H1 (cell line): Measurements from ENCODE around the gene COL26A1. TPM values are rescaled to one million over a fixed set of nuclear protein-coding genes. Genes with fewer than 3 reads are reported as not detected.

ENCODE experiments used
- CTCF ChIA-PET: fragments of 300-600 bp; sonication (Branson Sonifier 250); formaldehyde crosslinking; loops from one replicate; lab custom pipeline; 2021; ENCODE audit not compliant: partially characterized antibody; lab: Charles Lee
- POLR2A ChIA-PET: fragments of 300-600 bp; sonication (Branson Sonifier 250); formaldehyde crosslinking; loops from one replicate; lab custom pipeline; 2021; ENCODE audit warnings: inconsistent platforms; ENCODE audit not compliant: partially characterized antibody; lab: Charles Lee
- DNase-seq, 2 experiments: peaks; one replicate each; pipeline versions ENCODE4 v3.0.0 to v3.0.0-alpha.2; 2010 to 2022; ENCODE audit warnings: low spot score in 2 of 2, low read depth in 1 of 2, mixed read lengths in 1 of 2
- FAIRE-seq: peaks from 2 replicates; lab custom pipeline; 2011; peaks lifted over from hg19 to GRCh38; lab: Jason Lieb, UNC
- H2AFZ ChIP-seq: 2 replicates; pipeline ENCODE4 v1.8.1; 2012; ENCODE audit warnings: low read length, inconsistent platforms
- H2AK5ac ChIP-seq: 2 replicates; pipeline ENCODE4 v1.6.1; 2013; ENCODE audit warnings: low read depth, low read length
- H2BK120ac ChIP-seq: replicated peaks from 2 replicates; pipeline ENCODE3; 2013; ENCODE audit warnings: low read depth, low read length, inconsistent platforms
- H2BK12ac ChIP-seq: 2 replicates; pipeline ENCODE4 v1.6.1; 2013; ENCODE audit warnings: low read depth, low read length
- H2BK15ac ChIP-seq: 2 replicates; pipeline ENCODE4 v1.6.1; 2013; ENCODE audit warnings: low read length
- H2BK20ac ChIP-seq: 2 replicates; pipeline ENCODE4 v1.6.1; 2013; ENCODE audit warnings: low read length
- H2BK5ac ChIP-seq: 2 replicates; pipeline ENCODE4 v1.6.1; 2013; ENCODE audit warnings: low read depth, low read length
- H3K14ac ChIP-seq: 2 replicates; pipeline ENCODE4 v1.6.1; 2013; ENCODE audit warnings: inconsistent platforms; ENCODE audit not compliant: insufficient read length
- H3K18ac ChIP-seq: 2 replicates; pipeline ENCODE4 v1.6.1; 2013; ENCODE audit warnings: low read length; ENCODE audit errors: extremely low read depth
- H3K23ac ChIP-seq: 2 replicates; pipeline ENCODE4 v1.6.1; 2013; ENCODE audit warnings: inconsistent platforms; ENCODE audit not compliant: insufficient read length
- H3K23me2 ChIP-seq: 2 replicates; pipeline ENCODE4 v1.6.1; 2013; ENCODE audit warnings: low read depth, low read length
- H3K27ac ChIP-seq: 2 replicates; pipeline ENCODE4 v1.6.1; 2011; ENCODE audit warnings: low read depth, low read length, inconsistent platforms
- H3K27me3 ChIP-seq, 4 experiments: replicated peaks in 1 of 4; 1 replicate in 1 of 4; 2 replicates in 3 of 4; pipeline versions ENCODE4 v1.6.1 to v1.8.1; 2011 to 2013; ENCODE audit warnings: low read length in 3 of 4, mild to moderate bottlenecking in 3 of 4, inconsistent platforms in 2 of 4, mixed read lengths in 2 of 4, moderate library complexity in 1 of 4; ENCODE audit not compliant: control insufficient read depth in 3 of 4, insufficient read depth in 3 of 4; ENCODE audit errors: extremely low read depth in 1 of 4
- H3K36me3 ChIP-seq, 4 experiments: 2 replicates each; pipeline versions ENCODE4 v1.6.1 to v1.8.1; 2011 to 2013; ENCODE audit warnings: mild to moderate bottlenecking in 4 of 4, low read length in 3 of 4, moderate library complexity in 2 of 4, control low read depth in 1 of 4, inconsistent platforms in 1 of 4; ENCODE audit not compliant: insufficient read depth in 4 of 4, control insufficient read depth in 2 of 4
- H3K4ac ChIP-seq: replicated peaks from 2 replicates; pipeline ENCODE3; 2013; ENCODE audit warnings: low read length, low read depth, mixed read lengths, inconsistent platforms; ENCODE audit not compliant: insufficient read length
- H3K4me1 ChIP-seq, 4 experiments: replicated peaks in 1 of 4; 1 replicate in 1 of 4; 2 replicates in 3 of 4; pipeline versions ENCODE4 v1.6.1 to v1.8.1; 2011 to 2013; ENCODE audit warnings: low read length in 3 of 4, inconsistent platforms in 2 of 4, mixed read lengths in 1 of 4; ENCODE audit not compliant: insufficient read depth in 4 of 4, control insufficient read depth in 3 of 4
- H3K4me2 ChIP-seq, 2 experiments: 2 replicates each; pipeline versions ENCODE4 v1.6.1 to v1.8.1; 2011 to 2013; ENCODE audit warnings: low read depth in 2 of 2, low read length in 2 of 2, control low read depth in 1 of 2, inconsistent platforms in 1 of 2, mild to moderate bottlenecking in 1 of 2; ENCODE audit not compliant: insufficient read depth in 1 of 2
- H3K4me3 ChIP-seq, 4 experiments: fragments of 200-600, 300-600 bp in 1 of 4; sonication (generic), shearing (Covaris generic), sonication (Bioruptor Twin) in 1 of 4; 2 replicates each; pipeline versions ENCODE4 v1.5.1 to v1.8.1; 2011 to 2016; ENCODE audit warnings: low read length in 4 of 4, low read depth in 3 of 4, control low read depth in 2 of 4, inconsistent platforms in 2 of 4, mild to moderate bottlenecking in 2 of 4, mixed read lengths in 1 of 4, moderate library complexity in 1 of 4; ENCODE audit not compliant: insufficient read depth in 2 of 4; ENCODE audit errors: extremely low read depth in 1 of 4
- H3K56ac ChIP-seq: replicated peaks from 2 replicates; pipeline ENCODE3; 2013; ENCODE audit warnings: low read depth, mild to moderate bottlenecking, mixed read lengths, low read length, inconsistent platforms; ENCODE audit not compliant: insufficient read length
- H3K79me1 ChIP-seq: 2 replicates; pipeline ENCODE4 v1.6.1; 2013; ENCODE audit warnings: low read depth, low read length, control low read depth
- H3K79me2 ChIP-seq, 2 experiments: 2 replicates each; pipeline versions ENCODE4 v1.6.1 to v1.8.1; 2012 to 2013; ENCODE audit warnings: low read length in 2 of 2, mild to moderate bottlenecking in 2 of 2, inconsistent platforms in 1 of 2; ENCODE audit not compliant: insufficient read depth in 2 of 2, control insufficient read depth in 1 of 2
- H3K9ac ChIP-seq, 4 experiments: replicated peaks in 1 of 4; 1 replicate in 1 of 4; 2 replicates in 3 of 4; pipeline versions ENCODE4 v1.6.1 to v1.8.1; 2011 to 2013; ENCODE audit warnings: low read depth in 3 of 4, low read length in 3 of 4, control low read depth in 2 of 4, mild to moderate bottlenecking in 2 of 4, moderate library complexity in 2 of 4, inconsistent platforms in 1 of 4; ENCODE audit errors: extremely low read depth in 1 of 4
- H3K9me3 ChIP-seq, 2 experiments: 2 replicates each; pipeline versions ENCODE4 v1.6.1 to v1.8.1; 2012 to 2013; ENCODE audit warnings: mild to moderate bottlenecking in 2 of 2, moderate library complexity in 2 of 2, control low read depth in 1 of 2, inconsistent platforms in 1 of 2, low read depth in 1 of 2, low read length in 1 of 2, mixed read lengths in 1 of 2; ENCODE audit not compliant: insufficient read depth in 2 of 2
- H4K20me1 ChIP-seq, 2 experiments: replicated peaks in 1 of 2; 2 replicates each; pipeline versions ENCODE3 to v1.8.1; 2011 to 2013; ENCODE audit warnings: inconsistent platforms in 2 of 2, low read length in 2 of 2, mild to moderate bottlenecking in 1 of 2; ENCODE audit not compliant: insufficient read depth in 2 of 2, control insufficient read depth in 1 of 2
- H4K5ac ChIP-seq: 2 replicates; pipeline ENCODE4 v1.6.1; 2013; ENCODE audit warnings: low read length, low read depth, mixed read lengths, inconsistent platforms; ENCODE audit not compliant: insufficient read length
- H4K8ac ChIP-seq: 2 replicates; pipeline ENCODE4 v1.8.0; 2013; ENCODE audit warnings: mild to moderate bottlenecking, moderate library complexity, low read length, inconsistent platforms; ENCODE audit not compliant: insufficient read depth; ENCODE audit errors: extremely low read depth
- H4K91ac ChIP-seq: replicated peaks from 2 replicates; pipeline ENCODE3; 2013; ENCODE audit warnings: low read length, mixed read lengths, inconsistent platforms; ENCODE audit not compliant: insufficient read length
- CTBP2 ChIP-seq: IDR thresholded peaks from 2 replicates; pipeline ENCODE4 v1.7.0; 2011; ENCODE audit warnings: borderline replicate concordance, mild to moderate bottlenecking, moderate library complexity, mixed read lengths, low read length; ENCODE audit not compliant: insufficient read depth, insufficient read length
- KDM1A ChIP-seq: fragments of 200-600, 300-600 bp; sonication (generic); IDR thresholded peaks from 2 replicates; pipeline ENCODE4 v1.7.1; 2016; ENCODE audit warnings: mild to moderate bottlenecking, low read length, borderline replicate concordance
- POLR2A ChIP-seq, 2 experiments: IDR thresholded peaks; 1 replicate in 1 of 2; 2 replicates in 1 of 2; pipeline ENCODE4 v1.6.1; 2011; ENCODE audit warnings: low read depth in 2 of 2, low read length in 2 of 2, mild to moderate bottlenecking in 2 of 2; ENCODE audit errors: control extremely low read depth in 1 of 2
- WGBS, 2 experiments: shearing (Covaris generic) in 1 of 2; methylation state at CpG; one replicate each; pipeline versions ENCODE4 v1.1.6 to v1.1.7; 2013 to 2015; ENCODE audit warnings: low lambda C conversion rate in 2 of 2, mixed read lengths in 2 of 2, inconsistent platforms in 1 of 2, low coverage in 1 of 2, missing lambda C conversion rate in 1 of 2; ENCODE audit not compliant: insufficient replicate concordance in 2 of 2, insufficient coverage in 1 of 2, insufficient read length in 1 of 2; ENCODE audit errors: extremely low coverage in 1 of 2, missing lambda C conversion rate in 1 of 2; 5-methylcytosine and 5-hydroxymethylcytosine counted together
- polyA plus RNA-seq, 7 experiments: library from polyadenylated mRNA; depleted of rRNA in 3 of 7; stranded (reverse) in 5 of 7; unstranded in 2 of 7; fragments of >200 nt in 5 of 7; fragments of 200-250 nt in 2 of 7; gene quantifications; 1 replicate in 5 of 7; 2 replicates in 1 of 7; 4 replicates in 1 of 7; pipeline versions ENCODE4 v1.2.1 to v1.2.3, GENCODE V29; 2011 to 2013; ENCODE audit warnings: missing spikeins in 2 of 7, mixed read lengths in 2 of 7
- total RNA-seq: library from RNA; stranded (reverse); fragmentation: NEBNext Ultra II Directional; extraction: Animal tissue kit (Norgen Biotek cat#: 25700); gene quantifications from 2 replicates; pipeline ENCODE4 v1.2.1, GENCODE V29; 2021
- TF ChIP-seq, protein P1 (sequence below): IDR thresholded peaks from 2 replicates; pipeline ENCODE4 v1.6.1; 2012; ENCODE audit warnings: low read length, inconsistent platforms

COL26A1 gene
- total and polyA plus RNA-seq, 2 of the 8 experiments (the other 6 are each of a cell fraction or from before 2014, with no cell fraction given): 51.1 to 68.8 TPM

DNA sequence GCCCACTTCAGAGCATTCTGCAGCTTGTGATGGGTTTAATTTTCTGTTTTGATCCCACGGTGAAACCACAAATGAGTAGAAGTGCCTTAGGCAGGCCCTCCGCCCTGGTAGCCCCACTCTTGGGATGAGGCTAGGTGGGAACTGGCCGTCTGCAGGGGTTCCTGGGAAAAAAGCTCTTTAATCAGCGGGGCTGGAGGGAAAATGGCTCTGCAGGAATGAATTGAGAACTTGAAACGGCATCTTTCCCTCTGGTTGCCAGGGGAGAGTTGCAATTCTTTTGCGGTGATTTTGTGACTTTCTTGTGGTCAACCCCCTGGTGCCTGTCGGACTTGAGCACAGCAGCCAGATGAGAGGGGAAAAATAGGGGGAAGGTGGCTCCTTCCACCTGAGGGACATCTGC is 32.7 kb downstream of the COL26A1 start:
- no peak overlapping the region for H2BK120ac ChIP-seq
- no peak overlapping the region for H4K8ac ChIP-seq
- no peaks in the 10 kb centered on the region for H3K23me2 ChIP-seq
- no peak overlapping the region for H3K4me2 ChIP-seq
- no peaks in the 10 kb centered on the region for H3K9me3 ChIP-seq
- CTCF ChIA-PET: interaction anchor here (0.6 to 36.0 kb wide), 6 partner anchors 9 to 161 kb away, joined by 3 to 728 read pairs (median 3); partner anchors contain the start of gene COL26A1
- no peak overlapping the region for H2BK15ac ChIP-seq
- H2AK5ac ChIP-seq: no peak overlapping the region
- no peak for DNase-seq
- H3K79me1 ChIP-seq: peaks cover 5% of the 10 kb centered on the region
- TF ChIP-seq CTBP2: no peak
- no peak for TF ChIP-seq KDM1A
- no peak for TF ChIP-seq POLR2A (IDR thresholded peaks at IDR 0.05; ENCODE audit: control extremely low read depth in 1 of 2, low read depth in 2 of 2, low read length in 2 of 2)
- TF ChIP-seq, protein P1, sequence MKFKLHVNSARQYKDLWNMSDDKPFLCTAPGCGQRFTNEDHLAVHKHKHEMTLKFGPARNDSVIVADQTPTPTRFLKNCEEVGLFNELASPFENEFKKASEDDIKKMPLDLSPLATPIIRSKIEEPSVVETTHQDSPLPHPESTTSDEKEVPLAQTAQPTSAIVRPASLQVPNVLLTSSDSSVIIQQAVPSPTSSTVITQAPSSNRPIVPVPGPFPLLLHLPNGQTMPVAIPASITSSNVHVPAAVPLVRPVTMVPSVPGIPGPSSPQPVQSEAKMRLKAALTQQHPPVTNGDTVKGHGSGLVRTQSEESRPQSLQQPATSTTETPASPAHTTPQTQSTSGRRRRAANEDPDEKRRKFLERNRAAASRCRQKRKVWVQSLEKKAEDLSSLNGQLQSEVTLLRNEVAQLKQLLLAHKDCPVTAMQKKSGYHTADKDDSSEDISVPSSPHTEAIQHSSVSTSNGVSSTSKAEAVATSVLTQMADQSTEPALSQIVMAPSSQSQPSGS: no peak
- no peak overlapping the region for H3K4me3 ChIP-seq
- no peak for FAIRE-seq
- H4K20me1 ChIP-seq: no peaks in the 10 kb centered on the region
- no peaks in the 10 kb centered on the region for H3K36me3 ChIP-seq
- no peak overlapping the region for H2BK5ac ChIP-seq
- POLR2A ChIA-PET: interaction anchor here (0.9 to 1.5 kb wide), 3 partner anchors 9 to 11 kb away, joined by 4 to 7 read pairs (median 6); no protein-coding TSS in a partner anchor
- H4K5ac ChIP-seq: no peak overlapping the region
- no peak overlapping the region for H3K56ac ChIP-seq
- H2BK12ac ChIP-seq: no peak overlapping the region
- H3K4ac ChIP-seq: no peak overlapping the region
- WGBS, 2 experiments: 85% methylated on average over 7 of the region's 7 CpGs; no CpG with 5 or more reads in 1 of the 2 experiments
- no peak overlapping the region for H3K23ac ChIP-seq
- no peak overlapping the region for H2AFZ ChIP-seq
- no peak overlapping the region for H2BK20ac ChIP-seq
- no peak overlapping the region for H3K9ac ChIP-seq
- H3K79me2 ChIP-seq: peaks cover 0 to 36% of the 10 kb centered on the region in 2 experiments; a peak in 2 of 4 replicates
- no peak overlapping the region; the same call in 1 of the 2 replicates for H3K27ac ChIP-seq
- no peaks in the 10 kb centered on the region for H3K27me3 ChIP-seq
- H4K91ac ChIP-seq: no peak overlapping the region
- H3K18ac ChIP-seq: no peak overlapping the region; the same call in 1 of the 2 replicates
- H3K14ac ChIP-seq: no peak overlapping the region
- H3K4me1 ChIP-seq: peaks cover 10 to 24% (median 18%) of the 10 kb centered on the region in 4 experiments
